GM12878 (cell line): ENCODE results near the gene SUB1. TPM values are rescaled to one million over a fixed set of nuclear protein-coding genes. Genes with fewer than 3 reads are reported as not detected.
A peak's percentile ranks its signal among the peaks of the same experiment; 100 is the strongest.

Experiments used
- BCLAF1 ChIP-seq: fragments of 450-650 bp; IDR thresholded peaks from 2 replicates; pipeline ENCODE4 v1.6.1; 2017; ENCODE audit warnings: antibody characterized with exemption, mild to moderate bottlenecking, moderate library complexity
- BHLHE40 ChIP-seq, 2 experiments: fragments of 450-650 bp in 1 of 2; IDR thresholded peaks; 2 replicates each; pipeline ENCODE4 v1.6.1; 2011 to 2017; ENCODE audit warnings: low read depth in 2 of 2, borderline replicate concordance in 1 of 2, improper control_type of control experiment in 1 of 2, low read length in 1 of 2, mild to moderate bottlenecking in 1 of 2
- CUX1 ChIP-seq: IDR thresholded peaks from 2 replicates; pipeline ENCODE4 v1.6.1; 2012; ENCODE audit warnings: improper control_type of control experiment, low read depth, low read length; ENCODE audit not compliant: insufficient replicate concordance
- EGR1 ChIP-seq, 2 experiments: IDR thresholded peaks; 1 replicate in 1 of 2; 2 replicates in 1 of 2; pipeline ENCODE4 v1.6.1; 2011 to 2012; ENCODE audit warnings: low read depth in 2 of 2, low read length in 2 of 2, borderline replicate concordance in 1 of 2, mild to moderate bottlenecking in 1 of 2, moderate library complexity in 1 of 2
- ETV6 ChIP-seq, 2 experiments: fragments of 450-650 bp in 1 of 2; IDR thresholded peaks in 1 of 2; conservative IDR thresholded peaks in 1 of 2; 2 replicates each; pipeline ENCODE4 v1.6.1; 2014; ENCODE audit warnings: antibody characterized with exemption in 1 of 2, borderline replicate concordance in 1 of 2, low read depth in 1 of 2, mild to moderate bottlenecking in 1 of 2, moderate library complexity in 1 of 2
- FOXK2 ChIP-seq: fragments of 450-650 bp; IDR thresholded peaks from 2 replicates; pipeline ENCODE4 v1.6.1; 2017; ENCODE audit warnings: mild to moderate bottlenecking, moderate library complexity
- KDM1A ChIP-seq: fragments of 200-600 bp; sonication (generic); IDR thresholded peaks from 2 replicates; pipeline ENCODE4 v1.6.1; 2016; ENCODE audit warnings: borderline replicate concordance
- MEF2A ChIP-seq: IDR thresholded peaks from 2 replicates; pipeline ENCODE4 v1.6.1; 2011; ENCODE audit warnings: low read depth, mild to moderate bottlenecking, low read length, moderate library complexity; ENCODE audit not compliant: insufficient read depth
- MYC ChIP-seq: IDR thresholded peaks from 2 replicates; pipeline ENCODE4 v1.6.1; 2011; ENCODE audit warnings: mild to moderate bottlenecking, low read length, moderate library complexity, inconsistent platforms; ENCODE audit not compliant: insufficient read depth, insufficient replicate concordance, insufficient read length, severe bottlenecking
- NBN ChIP-seq: fragments of 450-650 bp; IDR thresholded peaks from 2 replicates; pipeline ENCODE4 v1.6.1; 2016
- SREBF1 ChIP-seq: IDR thresholded peaks from 2 replicates; pipeline ENCODE4 v1.6.1; 2012; ENCODE audit warnings: mild to moderate bottlenecking, low read length
- YBX1 ChIP-seq: fragments of 450-650 bp; IDR thresholded peaks from 2 replicates; pipeline ENCODE4 v1.6.1; 2016; ENCODE audit warnings: antibody characterized with exemption
- ZBED1 ChIP-seq: IDR thresholded peaks from 2 replicates; pipeline ENCODE4 v1.6.1; 2016; ENCODE audit warnings: borderline replicate concordance
- ZNF687 ChIP-seq: fragments of 450-650 bp; IDR thresholded peaks from 2 replicates; pipeline ENCODE4 v1.6.1; 2017; ENCODE audit warnings: mild to moderate bottlenecking, moderate library complexity
- polyA plus RNA-seq, 11 experiments: library from polyadenylated mRNA; depleted of rRNA in 4 of 11; unstranded in 6 of 11; stranded (reverse) in 5 of 11; fragments of >200 nt; fragmentation: Nextera tagmentation in 4 of 11; fragmentation: Illumina TruSeq in 1 of 11; extraction: Ambion mirVana in 4 of 11; extraction: Trizol in 1 of 11; gene quantifications; 1 replicate in 1 of 11; 2 replicates in 10 of 11; pipeline versions ENCODE4 v1.2.1 to v1.2.3, GENCODE V29; 2011 to 2016; ENCODE audit warnings: inconsistent platforms in 2 of 11, missing spikeins in 2 of 11, low read depth in 1 of 11
- total RNA-seq, 4 experiments: library from RNA; depleted of rRNA in 3 of 4; stranded (reverse); fragments of >200 nt in 3 of 4; fragmentation: Illumina TruSeq in 1 of 4; extraction: Trizol in 1 of 4; gene quantifications; 2 replicates each; pipeline versions ENCODE4 v1.2.1 to v1.2.3, GENCODE V29; 2013 to 2021
- TF ChIP-seq, protein P1 (sequence below): fragments of 450-650 bp; IDR thresholded peaks from 2 replicates; pipeline ENCODE4 v1.6.1; 2017; ENCODE audit warnings: mild to moderate bottlenecking, low read depth, inconsistent platforms; ENCODE audit not compliant: poor library complexity, severe bottlenecking

The SUB1 gene
- total and polyA plus RNA-seq, 10 of the 15 experiments (the other 5 are each of a cell fraction or from before 2014, with no cell fraction given) = 468 to 2,785 (median 1,145) TPM

GRCh38 chr5:32586276-32586599 lies 881 bp downstream of the SUB1 start (continued):
- TF ChIP-seq CUX1 (no peak), FOXK2 (no peak), ZBED1 (no peak), ETV6 (conservative IDR thresholded peaks at IDR 0.05 in 1 of 2, IDR thresholded peaks at IDR 0.05 in 1 of 2; ENCODE audit: borderline replicate concordance in 1 of 2, low read depth in 1 of 2) (no peak), YBX1 (no peak), BHLHE40 (IDR thresholded peaks at IDR 0.05; ENCODE audit: borderline replicate concordance in 1 of 2, low read depth in 2 of 2, low read length in 1 of 2) (peak in 1 of 2 experiments; percentile 92; a peak in 1 of 4 replicates), MYC (no peak), KDM1A (no peak), ZNF687 (no peak), EGR1 (IDR thresholded peaks at IDR 0.05; ENCODE audit: borderline replicate concordance in 1 of 2, low read depth in 2 of 2, low read length in 2 of 2) (no peak; a peak in 1 of 3 replicates), NBN (peak; percentile 59; the same call in 1 of the 2 replicates), MEF2A (0 out of 2 replicates have a peak, but pooled peaks have one; percentile 63), SREBF1 (no peak), BCLAF1 (no peak)
- TF ChIP-seq, protein P1, sequence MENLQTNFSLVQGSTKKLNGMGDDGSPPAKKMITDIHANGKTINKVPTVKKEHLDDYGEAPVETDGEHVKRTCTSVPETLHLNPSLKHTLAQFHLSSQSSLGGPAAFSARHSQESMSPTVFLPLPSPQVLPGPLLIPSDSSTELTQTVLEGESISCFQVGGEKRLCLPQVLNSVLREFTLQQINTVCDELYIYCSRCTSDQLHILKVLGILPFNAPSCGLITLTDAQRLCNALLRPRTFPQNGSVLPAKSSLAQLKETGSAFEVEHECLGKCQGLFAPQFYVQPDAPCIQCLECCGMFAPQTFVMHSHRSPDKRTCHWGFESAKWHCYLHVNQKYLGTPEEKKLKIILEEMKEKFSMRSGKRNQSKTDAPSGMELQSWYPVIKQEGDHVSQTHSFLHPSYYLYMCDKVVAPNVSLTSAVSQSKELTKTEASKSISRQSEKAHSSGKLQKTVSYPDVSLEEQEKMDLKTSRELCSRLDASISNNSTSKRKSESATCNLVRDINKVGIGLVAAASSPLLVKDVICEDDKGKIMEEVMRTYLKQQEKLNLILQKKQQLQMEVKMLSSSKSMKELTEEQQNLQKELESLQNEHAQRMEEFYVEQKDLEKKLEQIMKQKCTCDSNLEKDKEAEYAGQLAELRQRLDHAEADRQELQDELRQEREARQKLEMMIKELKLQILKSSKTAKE = peak; percentile 77
